GM18861 (cell line): ENCODE data around the gene SNX24.
A peak's percentile ranks its signal among the peaks of the same experiment; 100 is the strongest.

Experiments
- ATAC-seq: cut with Tn5 transposase; IDR thresholded peaks from one replicate; pipeline ENCODE4 v1.9.1; 2021; ENCODE audit not compliant: unreplicated experiment

Gene SNX24

DNA sequence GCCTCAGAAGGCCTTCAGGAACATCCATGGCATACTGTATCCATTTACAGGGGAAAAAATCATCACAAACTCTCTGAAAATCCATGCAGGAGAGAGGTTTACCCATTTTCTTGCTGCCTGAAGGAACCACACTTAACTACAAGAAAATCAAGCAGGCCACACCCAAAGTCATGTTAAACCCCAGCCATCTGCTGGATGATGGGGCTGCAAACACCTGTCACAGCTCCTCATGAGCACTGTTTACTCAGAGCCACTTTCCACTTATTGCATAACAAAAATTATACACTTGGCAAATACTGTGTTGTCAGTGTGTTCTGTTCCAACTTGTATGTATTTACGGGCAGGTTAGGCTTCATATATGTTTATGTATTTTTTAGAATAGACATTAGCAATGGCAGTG is 155.3 kb downstream of the SNX24 start:
- ATAC-seq: no peak

DNA sequence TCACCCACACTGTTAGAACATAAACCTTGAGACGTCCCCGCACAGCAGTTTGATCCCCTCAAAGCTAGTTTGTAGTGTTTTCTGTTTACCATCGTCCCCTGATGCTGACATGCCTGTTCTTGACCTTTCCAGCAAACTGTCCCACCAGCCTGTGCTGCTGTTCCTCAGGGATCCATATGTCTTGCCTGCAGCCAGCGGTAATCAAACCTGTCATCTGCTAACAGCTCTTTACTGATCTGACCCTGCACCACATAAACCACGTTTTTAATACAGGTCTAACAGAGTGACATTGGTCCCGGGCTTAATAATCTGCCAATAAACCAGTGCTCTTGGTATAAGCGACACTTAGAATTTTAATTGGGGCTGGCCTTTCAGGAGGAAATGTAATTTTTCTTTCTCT is 156.4 kb downstream of the SNX24 start:
- ATAC-seq: no peak

DNA sequence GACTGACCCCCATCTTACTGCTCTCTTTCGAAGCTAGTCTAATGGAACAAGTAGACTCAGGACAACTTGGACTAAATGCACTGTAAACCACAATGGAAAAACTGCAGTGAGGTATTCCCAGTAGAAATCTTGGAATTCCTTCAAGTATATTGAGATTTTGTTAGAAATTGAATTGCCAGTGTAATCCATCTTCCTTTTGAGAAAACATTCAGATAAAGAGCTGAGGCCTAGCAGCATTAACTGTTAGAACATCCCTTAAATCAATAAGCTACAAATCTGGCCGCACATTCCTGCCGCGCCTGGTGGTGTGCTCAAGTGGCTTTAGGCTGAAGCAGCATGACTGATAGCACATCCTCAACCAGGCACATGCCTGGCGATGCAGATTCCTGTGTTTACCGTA is 161.8 kb downstream of the SNX24 start:
- ATAC-seq: no peak

DNA sequence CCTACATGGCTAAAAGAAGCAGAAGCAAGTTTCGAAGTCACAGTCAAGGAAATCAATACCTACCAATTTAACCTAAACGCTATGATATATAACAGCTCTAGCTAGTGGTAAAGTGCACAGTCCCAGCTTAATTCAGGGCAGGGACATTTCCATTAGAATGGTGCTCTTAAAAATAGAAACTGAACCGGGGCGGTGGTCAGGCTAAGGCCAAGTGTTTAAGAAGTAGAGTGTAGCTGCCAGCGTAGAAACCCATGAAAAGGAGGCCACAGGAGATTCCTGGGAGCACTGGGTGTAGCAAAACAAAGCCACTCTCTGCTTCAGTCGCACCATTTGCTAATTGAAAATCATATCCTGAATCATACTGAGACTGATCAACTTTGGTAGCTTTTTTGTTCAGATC is 162.3 kb downstream of the SNX24 start:
- no peak for ATAC-seq

DNA sequence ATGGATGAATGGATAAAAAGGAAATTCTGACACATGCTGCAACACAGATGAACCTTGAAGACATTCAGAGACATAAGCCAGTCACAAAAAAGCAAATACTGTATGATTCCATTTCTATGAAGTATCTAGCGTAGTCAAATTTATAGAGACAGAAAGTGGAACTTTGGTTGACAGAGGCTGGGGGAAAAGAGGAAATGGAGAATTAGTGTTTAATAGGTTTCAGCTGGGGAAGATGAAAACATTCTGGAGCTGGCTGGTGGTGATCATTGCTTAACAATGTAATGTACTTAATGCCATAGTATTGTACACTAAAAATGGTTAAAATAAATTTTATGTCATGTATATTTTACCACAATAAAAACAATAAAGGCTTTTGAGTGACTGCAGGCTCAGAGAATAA is 166.9 kb downstream of the SNX24 start:
- ATAC-seq: no peak

DNA sequence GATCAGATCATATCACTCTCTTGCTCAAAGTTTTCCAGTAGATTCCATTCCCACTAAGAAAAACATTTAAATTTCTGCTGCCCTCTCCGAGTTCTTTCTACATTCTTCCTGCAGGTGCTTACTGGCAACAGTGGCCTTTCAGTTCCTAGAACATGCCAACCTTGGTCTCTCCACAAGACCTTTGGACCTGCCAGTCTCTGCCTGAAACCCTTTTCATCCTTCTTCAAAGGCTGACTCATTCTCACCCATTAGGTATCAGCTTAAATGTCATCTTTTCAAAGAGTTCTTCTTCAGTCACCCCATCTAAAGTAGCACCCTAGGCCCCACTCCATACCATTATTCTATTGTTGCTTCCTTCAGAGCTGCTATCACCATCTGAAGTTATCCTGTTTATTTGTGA is 169.3 kb downstream of the SNX24 start:
- ATAC-seq: no peak

DNA sequence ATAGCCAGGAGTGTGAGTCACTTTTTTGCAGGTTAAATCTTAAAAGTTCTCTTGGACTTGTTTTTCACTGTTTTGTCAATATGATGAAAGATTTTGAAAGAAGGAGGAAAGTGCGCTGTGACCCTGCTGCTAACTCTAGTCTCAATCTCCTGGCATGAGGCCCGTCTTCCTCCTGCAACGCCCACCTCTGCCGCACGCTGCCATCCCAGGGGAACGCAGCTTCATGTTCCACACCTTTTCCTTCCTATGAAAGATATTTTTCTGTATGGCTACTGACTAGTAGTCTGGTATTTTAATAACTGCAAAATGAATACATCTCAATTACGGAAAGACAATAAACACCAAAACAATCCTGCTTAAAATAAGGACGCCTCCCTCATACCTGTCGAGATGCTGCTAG is 182.8 kb downstream of the SNX24 start:
- ATAC-seq: no peak

DNA sequence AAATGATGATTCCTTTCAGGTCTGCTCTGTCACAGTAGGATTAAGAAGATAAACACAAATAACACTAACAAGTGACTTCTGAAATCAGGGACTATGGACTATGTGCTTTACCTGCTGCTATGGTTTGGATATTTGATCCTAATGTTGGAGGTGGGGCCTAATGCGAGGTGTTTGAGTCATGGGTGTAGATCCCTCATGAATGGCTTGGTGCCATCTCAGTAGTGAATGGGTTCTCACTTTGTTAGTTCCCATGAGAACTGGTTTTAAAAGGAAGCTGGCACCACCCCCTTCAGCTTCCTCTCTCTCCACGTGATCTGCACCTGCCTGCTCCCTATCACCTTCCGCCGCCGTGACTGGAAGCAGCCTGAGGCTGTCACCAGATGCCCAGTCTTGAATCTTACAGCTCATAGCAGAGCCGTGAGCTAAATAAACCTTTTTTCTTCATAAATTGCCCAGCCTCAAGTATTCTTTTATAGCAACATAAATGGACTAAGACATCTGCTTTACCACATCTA is 187.8 kb downstream of the SNX24 start:
- no peak for ATAC-seq

DNA sequence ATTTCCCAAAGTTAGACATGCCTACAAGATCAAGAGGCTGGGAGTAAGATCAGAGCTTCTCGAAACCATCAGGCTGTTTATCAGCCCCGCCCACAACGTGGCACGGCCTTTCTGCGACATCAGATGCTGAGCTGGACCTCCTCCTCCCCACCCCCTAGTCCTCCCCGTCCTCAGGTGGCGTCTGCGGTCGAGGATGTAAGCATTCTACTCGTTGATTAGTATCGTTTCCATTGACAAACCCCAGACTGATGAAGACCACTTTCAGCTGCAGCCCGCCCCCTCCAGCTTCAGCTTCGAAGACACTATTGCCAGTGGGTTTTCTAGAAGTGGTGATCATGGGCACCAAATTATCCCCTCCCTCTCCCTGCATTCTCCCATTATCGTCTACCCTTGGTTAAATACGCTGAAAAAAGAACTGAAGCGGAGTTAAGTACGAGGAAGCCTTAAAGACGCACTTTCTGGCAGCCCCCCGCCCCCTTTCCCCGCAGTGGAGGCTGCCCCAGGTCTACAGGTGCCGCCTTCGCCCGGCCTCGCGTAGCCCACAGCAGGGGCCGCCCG is 190.0 kb downstream of the SNX24 start:
- ATAC-seq: no peak

DNA sequence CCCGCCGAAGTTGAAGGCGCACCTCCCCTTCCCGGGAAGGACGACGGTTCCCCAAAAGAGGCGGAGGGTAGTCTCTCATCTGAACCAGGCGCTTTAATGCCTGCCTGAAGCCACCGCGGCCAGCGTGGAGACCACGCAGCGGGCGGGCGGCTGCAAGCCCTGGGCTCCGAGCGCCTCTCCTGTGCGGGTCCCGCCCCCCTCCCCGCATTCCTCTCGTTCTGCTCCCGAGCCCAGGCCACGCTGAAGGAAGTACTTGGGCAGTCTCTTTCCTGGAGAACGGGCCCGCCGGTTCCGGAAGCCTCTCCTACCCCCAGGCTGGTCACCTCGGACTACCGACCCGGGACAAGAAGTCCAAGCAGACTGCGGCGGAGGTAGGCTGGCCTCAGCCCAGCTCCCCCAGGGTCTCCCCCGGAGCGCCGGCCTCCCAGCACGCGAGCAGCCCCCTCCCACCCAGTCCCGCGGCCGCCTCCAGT is 190.5 kb downstream of the SNX24 start:
- no peak for ATAC-seq

DNA sequence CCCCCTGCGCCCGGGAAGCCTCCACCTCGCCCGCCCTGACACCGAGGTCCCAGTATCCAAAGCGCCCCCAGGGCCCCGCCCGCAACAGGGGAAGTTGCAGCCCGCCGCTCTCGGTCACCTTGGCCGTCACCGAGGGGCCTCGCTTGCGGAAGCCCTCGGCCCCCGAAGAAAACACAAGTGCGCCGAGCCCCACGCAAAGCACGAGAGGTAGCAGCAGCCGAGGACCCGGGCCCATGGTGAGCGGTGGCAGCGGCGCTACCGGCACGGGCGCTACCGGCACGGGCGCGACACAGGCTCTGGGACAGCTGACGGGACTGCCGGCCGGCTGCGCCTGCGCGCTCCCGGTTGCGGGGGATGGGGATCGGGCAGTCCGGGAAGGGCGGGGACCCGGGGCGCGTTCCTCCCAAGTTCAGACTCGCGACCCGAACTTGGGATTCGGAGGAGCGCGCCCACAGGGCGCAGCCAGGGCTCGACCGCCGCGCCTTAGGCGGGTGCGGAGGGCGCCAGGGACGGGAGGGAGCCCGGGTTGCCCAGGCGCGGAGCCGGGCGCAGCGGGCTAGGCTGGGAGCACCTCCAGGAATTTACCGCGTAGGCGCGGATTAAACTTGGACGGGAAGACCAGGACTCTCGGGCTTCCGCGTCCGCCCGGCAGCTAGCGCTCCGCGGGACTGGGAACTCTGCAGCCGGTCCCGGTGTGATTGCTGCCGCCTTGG is 191.1 kb downstream of the SNX24 start, which contains the start of gene PPIC:
TSS of gene PPIC (minus strand) at position 335 of the 713 bp plus-strand sequence. CDS start at position 235, 100 bp downstream.
- peak; percentile 37 for ATAC-seq

DNA sequence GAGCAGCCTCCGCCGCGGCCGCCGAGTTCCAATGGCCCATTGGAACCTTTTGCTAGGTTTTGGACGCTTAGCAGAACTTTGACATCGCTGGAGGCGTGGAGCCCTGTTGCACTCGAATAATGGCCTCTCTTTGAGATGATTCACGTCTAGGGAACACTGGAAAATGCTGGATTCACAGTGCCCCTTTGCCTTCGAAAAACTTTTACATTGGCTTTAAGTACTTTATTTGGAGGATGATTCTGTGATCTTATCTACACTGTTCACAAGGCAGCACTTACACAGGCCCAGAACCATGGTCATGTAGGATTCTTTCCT is 191.6 kb downstream of the SNX24 start:
- ATAC-seq: no peak

DNA sequence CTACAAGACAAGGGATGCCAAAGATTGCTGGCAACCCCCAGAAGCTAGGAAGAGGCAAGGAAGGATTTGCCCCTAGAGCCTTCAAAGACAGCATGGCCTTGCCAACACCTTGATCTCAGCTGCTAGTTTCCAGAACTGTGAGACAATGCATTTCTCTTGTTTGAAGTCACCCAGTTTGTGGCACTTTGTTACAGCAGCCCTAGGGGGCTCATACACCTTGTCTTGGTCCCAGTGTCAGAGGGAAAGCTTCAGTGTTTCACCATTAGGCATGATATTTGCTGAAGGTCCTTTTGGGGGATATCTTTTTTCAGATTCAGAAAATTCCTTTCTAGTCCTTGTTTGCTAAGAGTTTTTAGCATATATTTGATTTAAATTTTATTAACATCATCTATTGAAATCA is 194.3 kb downstream of the SNX24 start:
- no peak for ATAC-seq

DNA sequence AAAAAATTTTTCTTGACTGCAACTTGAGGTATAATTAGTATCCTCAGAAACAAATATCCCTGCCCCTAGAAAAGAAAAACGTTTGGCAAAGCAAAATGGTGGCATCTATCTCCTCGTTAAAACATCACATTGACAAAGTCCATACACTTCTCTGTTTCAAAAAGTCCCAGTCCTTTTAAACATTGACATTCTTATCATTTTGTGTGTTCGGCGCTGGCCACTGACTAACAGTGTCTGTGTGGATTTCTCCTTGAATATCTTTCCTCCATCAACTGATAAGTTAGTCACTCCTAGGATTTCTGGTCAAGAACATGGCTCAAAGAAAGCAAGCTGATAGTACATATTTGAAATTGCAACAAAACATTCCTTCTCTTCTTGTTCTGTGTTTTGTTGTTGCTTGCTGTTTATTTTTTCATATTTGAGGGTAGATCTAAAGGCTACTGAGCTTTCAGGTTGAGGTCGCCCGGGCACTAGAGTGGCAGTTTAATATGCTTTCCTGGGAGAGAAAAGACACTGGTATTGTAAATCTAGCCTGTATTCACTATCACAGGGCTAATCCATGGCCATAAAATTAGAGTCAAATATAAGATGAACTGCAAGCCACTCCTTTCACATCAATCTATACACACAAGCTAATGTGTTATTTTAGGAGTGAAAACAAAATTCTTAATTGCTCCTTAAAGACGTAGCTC is 199.7 kb downstream of the SNX24 start:
- no peak for ATAC-seq

DNA sequence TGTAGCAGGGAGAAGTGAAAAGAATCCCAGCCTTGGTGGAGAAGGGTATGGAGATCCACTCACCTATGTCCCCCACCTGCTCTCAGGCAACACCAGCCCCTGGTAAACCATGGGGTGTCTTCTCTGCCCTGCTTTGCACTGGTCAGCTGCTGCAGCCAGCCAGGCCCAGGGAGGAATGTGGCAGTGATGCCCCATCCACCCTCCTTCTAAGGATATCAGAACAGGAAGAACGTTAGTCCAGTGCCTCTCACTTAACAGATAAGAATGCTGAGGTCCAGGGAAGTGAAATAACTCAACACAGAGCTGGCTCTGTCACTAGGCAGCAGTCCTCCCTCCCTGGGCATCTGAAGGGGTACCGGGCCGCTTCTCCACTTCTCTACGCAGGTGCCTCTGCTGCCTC is 200.8 kb downstream of the SNX24 start:
- ATAC-seq: no peak

DNA sequence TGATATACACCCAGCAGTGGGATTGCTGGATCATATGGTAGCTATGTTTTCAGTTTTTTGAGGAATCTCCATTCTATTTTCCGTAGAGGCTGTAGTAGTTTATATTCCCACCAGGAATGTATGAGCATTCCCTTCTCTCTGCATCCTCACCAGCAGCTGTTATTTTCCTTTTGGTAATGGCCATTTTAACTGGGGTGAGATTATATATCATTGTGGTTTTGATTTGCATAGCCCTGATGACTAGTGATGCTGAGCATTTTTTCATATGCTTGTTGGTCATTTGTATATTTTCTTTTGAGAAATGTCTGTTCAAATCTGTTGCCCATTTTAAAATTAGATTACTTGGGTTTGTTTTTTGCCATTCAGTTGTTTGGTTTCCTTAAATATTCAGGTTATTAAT is 202.3 kb downstream of the SNX24 start:
- ATAC-seq: no peak

DNA sequence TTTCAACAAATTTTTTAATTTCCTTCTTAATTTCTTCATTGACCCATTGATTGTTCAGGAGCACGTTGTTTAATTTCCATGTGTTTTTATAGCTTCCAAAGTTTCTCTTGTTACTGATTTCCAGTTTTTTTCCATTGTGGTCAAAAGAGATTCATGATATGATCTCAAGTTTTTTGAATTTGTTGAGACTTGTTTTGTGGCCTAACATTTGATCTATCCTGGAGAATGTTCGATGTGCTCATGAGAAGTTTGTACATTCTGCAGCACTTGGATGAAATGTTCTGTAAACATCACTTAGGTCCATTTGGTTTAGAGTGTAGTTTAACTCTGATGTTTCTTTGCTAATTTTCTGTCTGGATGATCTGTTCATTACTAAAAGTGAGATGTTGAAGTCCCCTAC is 205.8 kb downstream of the SNX24 start:
- no peak for ATAC-seq
